Measurements from ENCODE around the gene IL4.
"Not testable (repeated sequence)": the region's sequence is repeated elsewhere in the genome, so short reads cannot be mapped to it uniquely, and the experiment has no call there.

The IL4 gene

DNA sequence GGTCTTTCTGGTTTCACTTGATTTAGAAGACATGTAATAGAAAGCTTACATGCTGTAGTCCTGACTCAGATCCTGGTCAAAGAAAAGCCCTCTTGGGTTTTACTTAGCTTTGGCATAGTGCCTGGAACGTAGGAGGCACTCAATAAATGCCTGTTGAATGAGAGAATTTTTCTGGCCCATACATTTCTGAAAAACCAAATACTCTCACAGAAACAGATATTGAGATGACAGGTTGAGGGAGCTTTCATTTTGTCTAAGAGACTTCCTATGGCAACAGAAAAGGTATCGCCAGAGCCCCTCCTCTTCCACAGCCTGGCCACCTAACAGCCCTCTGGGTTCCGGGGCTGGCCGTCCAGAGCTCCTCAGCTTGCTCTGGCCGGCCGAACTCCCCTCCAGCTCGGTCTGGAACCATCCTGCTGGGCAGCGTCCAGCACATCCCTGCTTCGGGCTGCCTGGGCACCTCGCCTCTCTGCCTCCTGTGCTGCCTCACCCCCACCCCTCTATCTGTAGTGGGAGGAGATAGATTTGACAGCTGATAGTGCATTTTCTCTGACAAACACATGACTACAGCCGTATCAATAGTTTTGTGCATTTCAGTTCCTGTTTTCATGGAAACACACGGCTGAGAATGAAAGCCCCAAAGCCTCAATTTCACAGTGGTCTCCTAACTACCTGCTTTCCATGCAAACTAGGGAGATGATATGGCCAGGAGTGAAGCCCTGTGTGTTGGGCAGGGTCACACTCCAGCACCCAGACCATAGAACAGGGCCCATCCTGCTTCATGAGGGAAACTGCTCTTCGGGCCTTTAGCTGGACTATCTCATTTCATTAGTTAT lies 1.1 kb downstream of the IL4 start:
- DNase-seq: no peak

DNA sequence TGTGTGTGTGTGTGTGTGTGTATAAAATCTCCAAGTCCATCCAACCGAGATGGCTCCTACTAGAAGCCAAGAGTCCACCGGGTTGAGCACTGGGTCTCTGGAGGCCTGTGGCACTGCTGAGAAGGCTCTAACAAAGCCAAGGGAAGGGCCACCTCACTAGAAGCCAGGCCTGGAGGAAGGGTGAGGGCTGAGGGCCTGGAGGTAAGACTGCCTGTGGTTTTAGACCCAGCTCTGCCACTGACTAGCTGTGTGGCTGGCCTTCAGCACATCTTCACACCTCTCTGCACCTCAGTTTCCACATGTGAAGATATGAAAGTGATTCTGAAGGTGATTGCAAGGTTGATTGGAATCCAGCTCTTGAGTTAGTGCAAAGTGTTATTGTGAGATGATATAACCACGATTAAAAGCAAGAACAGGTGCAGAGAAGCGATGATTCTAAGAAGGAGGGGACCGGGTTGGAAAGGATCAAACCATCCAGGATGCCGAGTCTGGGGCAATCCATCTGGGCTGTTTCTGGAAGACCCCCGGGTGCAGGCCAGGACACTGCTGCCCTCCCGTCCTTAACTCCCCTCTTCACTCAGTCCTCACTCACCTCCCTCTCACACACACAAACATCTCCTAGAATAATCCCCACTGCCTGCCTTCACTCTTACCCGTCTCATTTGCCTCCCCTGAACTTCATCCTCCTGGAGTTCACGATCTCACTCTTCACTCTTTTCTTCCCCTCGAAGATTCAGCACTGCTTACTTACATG lies 2.3 kb downstream of the IL4 start:
- no peak for DNase-seq

DNA sequence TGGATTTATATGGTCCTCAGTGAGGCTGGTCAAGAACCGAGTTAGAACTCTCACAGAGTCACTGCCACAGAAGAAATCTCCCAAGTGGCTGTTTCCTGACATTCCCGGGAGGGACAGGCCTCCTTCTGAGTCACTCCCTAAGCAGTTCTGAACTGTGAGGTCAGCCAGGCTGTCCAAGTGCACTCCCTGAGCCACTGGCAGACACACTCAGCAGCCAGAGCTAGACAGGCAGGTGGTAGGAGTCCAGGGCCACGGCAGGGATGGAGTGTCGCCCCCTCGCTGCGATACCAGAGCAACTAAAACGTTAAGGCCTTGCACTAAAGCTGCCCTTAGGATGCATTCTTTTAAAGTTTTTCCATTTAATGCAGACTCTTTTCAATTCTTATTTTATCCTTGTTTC lies 3.4 kb downstream of the IL4 start:
- DNase-seq: no peak

DNA sequence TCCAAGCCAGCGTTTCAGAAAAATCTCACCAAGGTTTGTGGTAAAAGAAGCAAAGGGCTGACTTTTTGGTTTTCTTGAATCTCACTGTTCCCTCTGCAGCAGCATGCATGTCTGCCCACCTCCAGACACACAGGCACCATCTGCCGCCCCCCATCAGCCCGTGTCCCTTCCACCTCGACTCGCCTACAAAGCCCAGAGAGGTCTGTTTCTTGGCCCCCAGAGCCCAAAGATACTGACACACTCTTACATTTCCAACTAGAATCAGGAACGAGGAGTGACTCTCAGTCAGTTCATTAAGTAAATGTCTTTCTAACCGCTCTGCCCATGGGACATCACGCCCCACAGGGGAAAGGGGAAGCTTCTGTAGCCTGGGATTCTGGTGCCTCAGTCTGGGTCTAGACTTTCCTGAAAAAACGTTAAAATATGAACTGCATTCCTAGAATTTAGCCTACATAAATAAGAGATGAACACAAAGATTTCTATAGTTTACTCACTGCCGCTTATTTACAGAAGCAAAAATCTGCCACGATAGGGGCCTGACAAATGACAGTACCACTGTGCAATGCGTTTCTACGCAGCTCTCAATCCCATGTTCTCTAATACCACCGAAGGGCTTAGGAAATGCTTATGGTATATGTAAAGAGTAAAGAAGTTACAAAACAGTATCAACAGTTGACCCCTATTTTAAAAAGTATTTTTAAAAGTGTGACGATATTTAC lies 4.1 kb downstream of the IL4 start:
- no peak for DNase-seq

DNA sequence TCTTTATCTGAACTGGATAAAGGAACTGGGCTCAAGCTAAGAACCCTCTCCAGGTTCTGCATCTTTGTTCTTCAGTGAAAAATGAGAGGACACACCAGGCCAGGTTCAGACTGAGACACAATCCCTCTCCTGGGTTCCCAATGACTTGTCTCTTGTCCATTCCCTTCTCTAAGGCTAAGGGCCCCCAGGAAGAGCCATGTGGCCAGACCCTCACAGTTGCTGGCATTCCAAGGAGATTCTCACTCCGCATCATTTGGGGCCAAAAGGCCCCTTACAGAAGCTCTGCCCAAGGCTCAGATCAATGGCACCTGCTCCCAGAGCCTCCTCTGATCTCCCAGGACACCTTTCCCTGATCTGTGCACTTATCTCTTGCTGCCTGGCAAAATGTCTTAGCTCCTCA lies 4.9 kb downstream of the IL4 start:
- DNase-seq: no peak

DNA sequence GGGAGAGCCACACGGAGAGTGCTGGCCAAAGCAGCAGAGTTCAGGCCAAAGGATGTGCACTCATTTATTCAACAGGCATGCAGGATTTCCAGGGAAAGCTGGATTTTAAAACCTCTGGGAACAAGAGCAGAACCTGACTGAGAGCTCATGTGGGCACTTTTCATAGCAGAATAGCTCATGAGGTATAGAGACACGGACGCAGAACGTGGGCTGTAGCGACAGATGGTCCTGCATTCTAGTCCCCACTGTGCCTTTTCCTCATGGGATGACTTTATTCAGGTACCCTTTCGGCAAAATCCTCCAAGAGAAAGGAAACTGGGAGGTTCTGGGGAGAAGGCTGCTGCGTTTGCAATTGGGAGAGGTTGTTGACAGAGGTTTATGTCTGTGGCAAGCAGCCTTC lies 5.4 kb downstream of the IL4 start:
- no peak for DNase-seq

DNA sequence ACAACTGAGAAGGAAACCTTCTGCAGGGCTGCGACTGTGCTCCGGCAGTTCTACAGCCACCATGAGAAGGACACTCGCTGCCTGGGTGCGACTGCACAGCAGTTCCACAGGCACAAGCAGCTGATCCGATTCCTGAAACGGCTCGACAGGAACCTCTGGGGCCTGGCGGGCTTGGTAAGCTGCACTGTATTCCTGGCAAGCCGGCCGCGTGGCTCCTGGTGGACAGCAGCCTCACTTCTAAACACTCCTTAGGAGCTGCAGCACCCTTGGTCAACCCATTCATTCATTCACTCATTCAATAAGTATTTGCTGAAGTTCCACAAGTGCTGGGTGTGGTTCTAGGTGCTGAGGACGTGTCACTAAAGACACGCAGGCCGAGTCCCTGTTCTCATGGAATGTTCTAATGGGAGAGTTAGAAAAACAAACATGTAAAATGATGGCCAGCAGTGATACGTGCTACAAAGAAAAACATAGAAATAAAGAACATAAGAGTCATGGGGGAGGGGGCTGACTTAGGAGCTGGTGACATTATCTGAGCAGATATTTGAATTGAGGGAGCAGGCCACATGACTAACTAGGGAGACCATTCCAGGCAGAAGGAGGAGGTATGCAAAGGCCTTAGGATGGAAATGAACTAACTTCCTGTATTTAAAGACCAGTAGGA lies 6.1 kb downstream of the IL4 start:
- no peak for DNase-seq

DNA sequence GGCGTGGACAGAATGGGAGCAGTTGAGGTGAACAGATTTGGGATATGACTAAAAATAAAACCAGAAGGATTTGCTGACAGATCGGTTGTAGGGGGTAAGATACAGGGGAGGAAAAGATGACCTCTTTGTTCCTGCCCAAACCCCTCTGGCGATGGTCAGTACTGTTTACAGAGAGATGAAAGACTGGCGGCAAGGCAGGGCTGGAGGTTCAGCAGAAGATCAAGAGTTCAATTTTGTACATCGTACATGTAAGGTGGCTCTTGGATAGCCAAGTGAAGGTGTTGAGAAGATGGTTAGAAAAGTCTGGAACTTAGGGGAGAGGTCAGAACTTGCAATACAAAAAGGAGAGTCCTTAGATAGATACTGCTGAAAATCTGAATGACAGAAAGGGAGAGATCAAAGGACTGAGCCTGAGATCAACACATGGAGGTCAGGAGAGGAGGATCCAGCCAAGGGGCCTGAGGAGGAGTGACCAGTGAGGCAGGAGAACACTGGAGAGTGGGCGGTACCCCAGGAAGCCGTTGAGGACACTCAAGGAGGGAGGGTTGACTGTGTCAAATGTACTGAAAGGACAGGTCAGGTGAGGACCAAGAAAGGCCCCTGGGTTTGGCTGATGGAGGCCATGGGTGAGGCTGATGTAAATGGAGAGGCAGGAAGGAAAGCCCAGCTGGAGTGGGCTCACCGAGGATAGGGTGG lies 7.1 kb downstream of the IL4 start:
- no peak for DNase-seq

DNA sequence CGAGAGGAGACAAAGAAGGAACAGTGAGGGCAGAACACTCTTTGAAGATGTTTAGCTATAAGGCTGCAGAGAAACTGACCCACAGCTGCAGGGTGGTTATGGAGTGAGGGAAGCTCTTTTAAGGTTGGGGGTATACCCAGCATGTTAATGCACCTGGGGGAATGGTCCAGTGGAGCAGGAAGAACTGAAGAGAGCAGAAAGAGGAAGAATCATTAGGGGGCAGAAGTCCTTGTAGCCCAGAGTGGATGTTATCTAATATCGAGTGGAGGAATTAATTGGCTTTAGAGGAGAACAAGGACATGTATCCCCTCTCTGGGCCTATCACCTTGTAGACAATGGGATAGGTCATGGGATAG lies 7.7 kb downstream of the IL4 start:
- DNase-seq: no peak

DNA sequence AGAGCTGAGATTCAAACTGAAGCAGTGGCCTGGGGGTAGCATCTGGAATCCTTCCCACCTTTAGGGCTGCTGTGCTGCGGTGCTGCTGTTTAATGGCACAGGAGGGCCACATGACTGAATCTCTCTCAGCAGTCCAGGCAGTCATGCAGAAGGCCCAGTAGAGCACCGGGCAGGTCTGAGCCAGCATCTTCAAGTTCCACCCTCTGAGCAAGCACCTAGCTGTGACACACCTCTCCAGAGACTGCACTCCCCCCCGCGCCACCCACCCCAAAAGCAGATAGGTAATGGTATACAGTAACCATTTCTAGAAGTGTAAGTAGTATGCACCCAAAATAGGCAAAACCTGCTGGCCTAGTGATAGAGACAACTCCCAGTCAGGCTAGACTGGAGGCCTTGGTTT lies 8.2 kb downstream of the IL4 start:
- DNase-seq: no peak

DNA sequence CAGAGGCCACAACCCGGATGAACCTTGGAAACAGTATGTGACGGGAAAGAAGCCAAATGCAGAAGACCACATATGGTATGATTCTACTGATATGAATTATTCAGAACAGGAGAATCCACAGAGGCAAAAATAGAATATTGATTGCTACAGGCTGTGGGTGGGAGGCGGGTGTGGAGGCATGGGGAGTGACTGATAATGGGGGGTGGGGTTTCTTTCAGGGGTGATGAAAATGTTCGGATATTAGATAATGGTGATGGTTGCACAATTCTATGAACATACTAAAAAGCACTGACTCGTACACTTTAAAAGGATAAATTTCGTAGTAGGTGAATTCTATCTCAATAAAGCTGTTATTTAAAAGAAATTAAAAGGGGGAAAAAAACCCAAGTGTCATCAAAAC lies 10.7 kb downstream of the IL4 start:
- DNase-seq: no peak

DNA sequence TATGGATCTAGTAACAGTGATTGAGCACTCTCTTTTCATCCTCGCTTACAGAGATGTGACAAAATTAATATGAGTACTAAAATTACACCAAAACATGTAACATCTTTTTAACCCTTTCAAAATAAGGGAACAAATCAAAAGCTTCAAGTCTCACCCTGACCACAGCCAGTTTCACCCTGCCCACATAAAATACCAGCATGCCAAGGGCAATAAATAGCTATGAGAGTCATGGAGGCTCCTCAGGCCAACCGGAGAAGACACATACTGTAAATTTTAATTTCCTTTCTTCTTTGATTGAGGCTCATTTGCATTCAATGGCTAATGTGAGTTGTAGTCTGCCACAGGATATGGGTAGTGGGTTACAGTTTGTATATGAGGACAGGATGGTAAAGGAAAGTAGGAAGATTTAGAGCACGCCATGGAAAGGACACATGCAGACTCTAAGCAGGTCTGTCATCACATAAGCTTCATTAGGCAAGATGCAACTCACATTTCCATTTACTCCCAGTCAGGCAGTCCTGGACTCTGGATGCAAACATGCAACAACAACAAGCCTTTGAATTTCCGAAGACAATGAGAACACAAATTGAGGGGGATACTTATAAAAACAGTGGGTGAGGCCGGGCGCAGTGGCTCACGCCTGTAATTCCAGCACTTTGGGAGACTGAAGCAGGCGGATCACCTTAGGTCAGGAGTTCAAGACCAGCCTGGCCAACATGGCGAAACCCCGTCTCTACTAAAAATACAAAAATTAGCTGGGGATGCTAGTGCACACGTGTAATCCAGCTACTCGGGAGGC lies 11.3 kb downstream of the IL4 start:
- DNase-seq: no peak

DNA sequence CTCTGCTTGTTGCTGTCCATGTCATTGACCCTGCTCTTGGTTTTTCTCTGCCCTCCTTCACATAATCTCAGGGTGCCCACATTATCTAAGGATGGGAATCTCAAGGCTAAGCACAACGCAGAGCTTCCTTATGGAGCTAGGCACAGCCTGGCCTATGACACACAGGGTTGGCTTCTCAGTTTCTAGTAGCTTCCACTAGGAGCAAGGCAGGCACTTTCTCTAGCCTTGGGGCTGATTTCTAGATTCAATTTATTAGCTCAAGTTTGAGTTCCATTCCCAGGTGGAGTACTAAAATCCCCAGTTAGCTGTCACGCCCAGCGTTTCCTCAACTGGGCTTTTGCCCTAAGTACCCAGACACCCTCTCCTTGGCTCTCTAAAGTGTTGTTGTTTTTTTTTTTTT lies 12.4 kb downstream of the IL4 start:
- no peak for DNase-seq

DNA sequence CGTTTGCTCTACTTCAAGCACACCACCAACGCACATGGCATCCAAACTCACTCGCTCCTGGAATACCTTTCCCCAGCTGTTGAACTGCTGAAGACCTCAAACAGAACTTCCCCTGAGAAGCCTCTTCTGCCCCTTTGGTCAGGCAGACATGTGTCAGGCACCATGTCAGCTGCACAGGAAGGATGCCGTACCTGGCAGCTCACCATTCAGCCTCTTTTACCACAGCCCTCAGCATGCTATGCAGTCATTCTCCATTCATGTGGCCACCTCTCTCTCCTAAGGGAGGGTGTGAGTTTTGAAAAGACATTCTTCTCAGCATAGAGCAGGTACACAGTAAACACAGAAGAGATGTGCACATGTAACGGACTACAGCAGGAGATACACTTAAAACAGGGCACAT lies 14.2 kb downstream of the IL4 start:
- DNase-seq: peak; percentile 53

DNA sequence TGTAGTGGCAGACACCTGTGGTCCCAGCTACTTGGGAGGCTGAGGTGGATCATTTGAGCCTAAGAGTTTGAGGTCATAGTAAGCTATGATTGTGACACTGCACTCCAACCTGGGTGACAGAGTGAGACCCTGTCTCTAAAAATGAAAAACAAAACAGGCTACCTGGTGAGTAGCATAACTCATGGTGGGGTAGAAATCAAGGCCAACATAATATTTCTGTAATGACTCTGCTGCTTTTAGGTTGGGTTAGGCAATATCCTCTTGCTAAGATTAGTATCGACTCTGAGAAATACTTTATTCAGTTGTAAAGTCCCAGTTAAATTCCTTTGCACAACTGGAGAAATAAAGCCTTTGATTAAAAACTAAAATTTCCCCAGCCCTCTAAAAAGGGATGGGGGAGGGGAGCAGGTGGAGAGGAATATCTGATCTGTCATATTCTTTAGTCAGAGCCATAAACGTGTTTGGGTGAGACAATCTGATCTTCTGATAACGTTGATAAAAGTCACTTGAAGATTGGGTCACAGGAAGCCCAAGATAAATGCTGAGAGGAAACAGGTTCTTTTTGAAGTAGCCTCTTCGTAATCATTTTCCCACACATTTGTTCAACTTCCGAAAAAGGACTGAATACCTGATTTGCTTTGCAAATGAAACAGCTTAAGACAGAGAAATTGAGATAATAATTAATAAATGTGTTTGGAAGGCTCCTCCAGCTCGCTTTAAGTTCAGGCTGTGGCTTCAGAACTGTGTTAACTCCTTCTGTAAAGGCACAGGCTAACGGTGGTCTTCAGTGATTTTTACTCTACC lies 14.9 kb downstream of the IL4 start:
- no peak for DNase-seq

DNA sequence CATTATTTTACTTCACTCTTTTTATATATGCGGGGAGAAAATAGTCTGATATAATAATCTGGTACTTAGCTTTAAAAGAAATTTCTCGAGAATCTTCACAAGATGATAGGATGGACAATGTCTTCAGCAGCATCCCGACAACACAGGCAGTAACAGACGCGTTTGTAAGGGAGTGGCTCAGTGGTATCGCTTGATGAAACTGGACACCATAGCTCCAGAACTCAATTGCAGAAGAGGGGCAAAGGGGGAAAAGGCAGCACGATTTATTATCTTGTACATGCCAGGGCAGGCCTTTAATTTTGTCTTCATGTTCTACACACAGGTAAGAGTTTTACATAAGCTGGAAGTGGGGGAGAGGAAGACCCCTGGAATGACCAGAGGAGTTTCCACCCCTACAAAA lies 15.7 kb downstream of the IL4 start:
- DNase-seq: no peak

DNA sequence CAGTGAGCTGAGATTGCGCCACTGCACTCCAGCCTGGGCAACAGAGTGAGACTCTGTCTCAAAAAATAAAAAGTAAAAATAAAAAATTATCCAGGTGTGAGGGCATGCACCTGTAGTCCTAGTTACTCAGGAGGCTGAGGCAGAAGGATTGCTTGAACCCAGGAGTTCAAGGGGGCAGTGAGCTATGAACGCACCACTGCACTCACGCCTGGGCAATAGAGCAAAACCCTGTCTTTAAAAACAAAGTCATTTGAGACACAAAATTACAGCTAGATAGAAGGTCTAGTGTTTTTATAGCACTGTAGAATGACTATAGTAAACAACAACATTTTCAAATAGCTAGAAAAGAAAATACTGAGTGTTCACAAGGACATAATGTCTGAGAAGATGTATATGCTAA lies 16.4 kb downstream of the IL4 start:
- no peak for DNase-seq

DNA sequence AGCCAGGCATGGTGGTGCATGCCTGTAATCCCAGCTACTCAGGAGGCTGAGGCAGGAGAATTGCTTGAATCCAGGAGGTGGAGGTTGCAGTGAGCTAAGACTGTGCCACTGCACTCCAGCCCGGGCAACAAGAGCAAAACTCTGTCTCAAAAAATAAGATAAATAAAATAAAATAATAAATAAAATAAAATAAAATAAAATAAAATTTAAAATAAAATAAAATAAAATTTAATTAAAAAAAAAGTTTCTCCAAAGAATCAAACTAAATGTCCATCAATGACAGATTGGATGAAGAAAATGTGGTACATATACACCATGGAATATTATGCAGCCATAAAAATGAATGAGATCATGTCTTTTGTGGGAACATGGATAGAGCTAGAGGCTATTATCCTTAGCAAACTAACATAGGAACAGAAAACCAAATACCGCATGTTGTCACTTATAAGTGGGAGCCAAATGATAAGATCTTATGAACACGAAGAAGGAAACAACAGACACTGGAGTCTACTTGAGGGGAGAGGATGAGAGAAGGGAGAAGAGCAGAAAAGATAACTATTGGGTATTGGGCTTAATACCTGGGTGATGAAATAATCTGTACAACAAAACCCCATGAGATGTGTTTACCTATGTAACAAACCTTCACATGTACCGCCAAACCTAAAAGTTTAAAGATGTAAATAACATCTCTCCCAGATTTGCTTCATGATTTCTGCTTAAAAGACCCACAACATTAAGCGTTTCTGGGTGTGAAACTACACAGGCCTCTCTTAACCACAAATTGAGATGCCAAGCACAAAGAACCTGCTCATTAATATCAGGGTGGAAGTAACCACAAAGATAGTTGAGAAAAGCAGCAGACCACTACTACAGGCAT lies 18.2 kb downstream of the IL4 start:
- DNase-seq: not testable (repeated sequence)

DNA sequence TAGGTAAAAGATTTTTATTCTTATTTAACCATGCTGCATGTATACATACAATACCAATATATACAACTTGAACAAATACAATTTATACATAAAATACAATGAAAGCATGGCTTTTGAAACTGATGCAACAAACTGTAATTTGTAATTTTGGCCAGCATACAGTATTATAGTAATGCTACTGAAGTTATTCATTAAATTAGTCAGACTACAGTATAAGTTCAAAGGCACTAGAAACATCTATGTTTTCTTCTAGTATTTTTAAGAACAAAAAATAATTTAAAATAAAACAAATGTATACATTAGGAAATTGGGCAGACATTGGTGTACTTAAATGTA lies 18.8 kb downstream of the IL4 start:
- DNase-seq: no peak

DNA sequence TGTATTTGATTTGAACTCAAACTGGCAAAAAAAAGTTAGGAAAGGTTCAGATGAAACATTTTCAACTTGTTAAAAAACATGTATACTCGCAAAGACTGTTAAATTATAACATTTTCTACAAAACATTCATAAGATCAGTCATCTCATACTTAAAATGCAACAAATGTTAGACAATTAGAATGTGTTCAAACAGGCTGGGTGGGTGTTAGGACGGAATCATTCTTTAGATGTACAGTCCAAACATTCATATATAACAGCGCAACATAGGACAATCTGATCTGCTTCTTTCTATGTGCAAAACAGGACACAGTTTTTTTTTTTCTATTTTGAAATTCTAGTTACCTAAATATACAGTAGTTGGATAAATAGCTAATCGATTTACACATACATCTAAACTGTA lies 22.2 kb downstream of the IL4 start:
- no peak for DNase-seq
